ENCODE measurements around the gene KCNE3. TPM values are rescaled to one million over a fixed set of nuclear protein-coding genes. Genes with fewer than 3 reads are reported as not detected.

The KCNE3 gene
- total and polyA plus RNA-seq, 2 of the 13 experiments (the other 11 are each of a cell fraction or from before 2014, with no cell fraction given): 0.33 to 2.2 TPM

GRCh38 chr11:74462009-74462408 is 5.3 kb downstream of the KCNE3 start (continued):
- TF ChIP-seq MLXIP (CRISPR knock-in tag; IDR thresholded peaks at IDR 0.05; ENCODE audit: borderline replicate concordance): no peak
- no peak for TF ChIP-seq ZNF562 (CRISPR knock-in tag; IDR thresholded peaks at IDR 0.05; ENCODE audit: borderline replicate concordance)
- no peak for TF ChIP-seq ZNF296 (CRISPR knock-in tag; conservative IDR thresholded peaks at IDR 0.05)
- peak; percentile 53; the same call in 1 of the 2 replicates for TF ChIP-seq ZNF232 (CRISPR knock-in tag; IDR thresholded peaks at IDR 0.05; ENCODE audit: borderline replicate concordance)
- no peak for TF ChIP-seq RAD21 (CRISPR knock-in tag; IDR thresholded peaks at IDR 0.05)
- no peak for TF ChIP-seq USF2 (IDR thresholded peaks at IDR 0.05; ENCODE audit: low read depth, low read length)
- TF ChIP-seq USF2 (CRISPR knock-in tag; IDR thresholded peaks at IDR 0.05; ENCODE audit: borderline replicate concordance): no peak
- TF ChIP-seq BCLAF1 (IDR thresholded peaks at IDR 0.05): no peak
- TF ChIP-seq MYPOP (CRISPR knock-in tag; IDR thresholded peaks at IDR 0.05): 0 out of 2 replicates have a peak, but pooled peaks have one; percentile 39
- TF ChIP-seq ZNF251 (CRISPR knock-in tag; IDR thresholded peaks at IDR 0.05): no peak
- peak; percentile 76; the same call in 1 of the 2 replicates for TF ChIP-seq PRDM10 (CRISPR knock-in tag; IDR thresholded peaks at IDR 0.05; ENCODE audit: low read depth)
- no peak for TF ChIP-seq KAT2B (IDR thresholded peaks at IDR 0.05; ENCODE audit: borderline replicate concordance, low read depth, low read length)
- peak; percentile 60 for TF ChIP-seq TEAD3 (CRISPR knock-in tag; optimal IDR thresholded peaks at IDR 0.05; ENCODE audit: borderline replicate concordance)
- no peak for TF ChIP-seq REL (CRISPR knock-in tag; conservative IDR thresholded peaks at IDR 0.05)
- no peak for TF ChIP-seq ZNF136 (CRISPR knock-in tag; IDR thresholded peaks at IDR 0.05; ENCODE audit: low read depth)
- TF ChIP-seq JUN (CRISPR knock-in tag; IDR thresholded peaks at IDR 0.05): no peak
- TF ChIP-seq PCBP1 (IDR thresholded peaks at IDR 0.05; ENCODE audit: borderline replicate concordance, low read depth, low read length): no peak

All from HepG2 (cell line).